Left forelimb (tissue), 1 donor: ENCODE measurements around the gene TFAP2B.

ENCODE experiments used
- DNase-seq: peaks from one replicate; pipeline ENCODE4 v3.0.0-alpha.2; 2018; ENCODE audit warnings: low spot score

The TFAP2B gene

DNA sequence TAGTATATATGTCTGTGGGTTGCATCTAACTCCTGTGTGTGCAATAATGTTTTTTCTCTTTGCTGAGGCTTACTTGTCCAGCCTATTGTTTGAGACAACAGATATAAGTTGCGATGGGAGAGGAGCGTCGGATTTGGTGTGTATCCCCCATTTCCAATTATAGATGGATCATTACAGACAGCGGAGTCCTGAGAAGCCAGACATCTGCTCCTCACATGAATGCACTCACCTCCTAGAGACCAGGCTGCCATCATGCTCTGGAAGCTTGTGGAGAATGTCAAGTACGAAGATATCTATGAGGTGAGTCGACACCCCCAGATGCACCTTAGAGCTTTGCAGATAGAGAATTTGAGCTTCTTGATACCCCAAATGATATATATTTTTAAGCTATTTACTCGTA lies at the start of gene TFAP2B:
Gene TFAP2B, plus strand, starts transcription at position 199 of the 400 bp plus-strand sequence. Its CDS starts 21 bp downstream, at position 220.
- DNase-seq = no peak

DNA sequence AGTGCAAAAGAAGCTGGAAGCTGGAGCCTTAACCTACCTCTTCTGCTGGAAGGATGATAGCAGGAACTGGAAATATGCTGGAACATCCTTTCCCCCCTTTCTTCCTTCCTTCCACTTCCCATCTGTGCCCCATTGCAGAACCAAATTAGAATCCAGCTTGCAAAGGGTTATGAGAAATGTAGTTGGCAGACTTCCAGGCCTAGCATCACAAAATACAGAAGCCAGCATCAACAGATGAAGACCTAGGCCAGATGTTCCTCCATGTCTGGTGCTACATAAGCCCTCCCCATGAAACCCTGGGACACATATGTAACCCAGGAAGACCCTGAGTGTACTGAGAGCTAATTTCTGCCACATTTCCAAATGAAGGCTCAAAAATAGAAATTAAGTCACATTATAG lies 40.0 kb upstream of the TFAP2B start:
- DNase-seq = no peak

DNA sequence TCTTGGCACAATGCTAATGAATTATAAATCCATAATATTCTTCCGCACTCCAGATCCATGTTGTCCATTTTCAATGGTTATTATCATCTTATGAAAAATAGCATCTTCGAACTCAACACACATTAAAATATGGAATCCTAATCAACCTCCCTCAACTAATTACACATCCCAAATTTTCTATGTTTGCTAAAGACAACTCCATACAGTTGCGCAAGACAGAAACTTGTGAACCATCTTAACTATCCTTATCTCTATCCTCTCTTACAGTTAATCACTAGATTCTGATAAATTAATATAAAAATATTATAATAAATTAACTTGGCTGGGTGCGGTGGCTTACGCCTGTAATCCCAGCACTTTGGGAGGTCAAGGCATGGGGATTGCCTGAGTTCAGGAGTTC lies 38.3 kb upstream of the TFAP2B start:
- DNase-seq = no peak

DNA sequence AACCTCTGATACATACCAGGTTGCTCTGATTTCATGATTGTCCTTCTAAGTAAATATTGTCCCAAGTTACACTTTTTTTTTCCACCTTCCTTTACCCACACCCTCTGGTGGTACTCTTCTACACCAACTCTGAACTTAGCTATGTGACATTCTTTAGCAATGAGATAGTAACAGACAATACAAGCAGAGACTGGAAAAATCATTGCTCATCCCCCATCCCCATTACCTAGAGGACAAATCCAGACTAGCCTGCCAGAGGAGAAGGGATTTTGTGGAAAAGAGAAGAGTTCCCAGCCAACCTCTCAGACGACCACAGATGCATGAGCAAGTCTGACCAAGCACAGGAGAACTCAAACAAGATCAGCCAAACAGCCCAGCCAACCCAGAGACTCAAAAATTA lies 32.8 kb upstream of the TFAP2B start:
- DNase-seq = no peak

DNA sequence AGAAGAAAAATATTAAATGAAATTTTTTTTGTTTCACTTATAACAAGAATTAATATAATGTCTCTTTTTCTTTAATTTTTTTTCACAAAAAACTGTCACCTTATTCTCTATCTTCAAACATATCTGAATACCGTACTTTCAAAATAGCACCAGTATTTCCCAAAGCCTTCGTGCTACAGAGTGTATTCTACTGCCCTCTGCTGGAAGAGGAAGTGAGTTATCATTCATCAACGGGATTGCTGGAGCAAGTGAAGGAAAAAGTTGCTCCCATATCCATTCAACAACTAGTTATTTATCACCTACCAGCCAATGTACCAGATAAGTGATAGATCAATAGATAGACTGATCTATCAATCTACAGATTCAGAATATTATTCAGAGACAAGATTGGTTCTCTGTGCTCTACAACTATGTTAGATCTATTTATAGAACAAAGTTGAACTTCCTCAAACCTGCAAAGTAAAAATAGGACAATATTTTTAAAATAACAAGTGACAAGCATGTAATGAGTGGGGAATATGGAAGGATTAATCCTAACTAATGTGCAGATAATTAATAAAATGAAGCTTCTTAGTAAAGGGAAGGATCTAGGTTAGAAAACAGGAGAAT lies 26.7 kb upstream of the TFAP2B start:
- DNase-seq = no peak

DNA sequence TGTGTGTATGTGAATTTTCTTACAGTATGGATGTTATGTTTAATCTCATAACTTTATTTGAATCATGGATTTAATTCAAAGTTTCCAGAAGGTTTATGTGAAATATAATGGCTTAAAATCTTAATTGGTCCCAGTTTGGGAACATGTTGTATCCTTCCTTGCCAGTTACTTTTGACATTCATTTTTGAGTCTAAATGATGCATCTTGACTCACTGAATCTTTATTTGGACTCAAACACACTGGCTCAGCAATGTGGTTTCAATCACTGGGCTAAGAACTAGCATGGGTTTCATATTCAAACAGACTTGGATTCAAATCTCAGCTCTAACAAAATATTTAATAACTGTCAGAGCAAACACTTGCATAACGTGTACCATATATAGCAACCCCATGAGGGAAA lies 25.9 kb upstream of the TFAP2B start:
- no peak for DNase-seq

DNA sequence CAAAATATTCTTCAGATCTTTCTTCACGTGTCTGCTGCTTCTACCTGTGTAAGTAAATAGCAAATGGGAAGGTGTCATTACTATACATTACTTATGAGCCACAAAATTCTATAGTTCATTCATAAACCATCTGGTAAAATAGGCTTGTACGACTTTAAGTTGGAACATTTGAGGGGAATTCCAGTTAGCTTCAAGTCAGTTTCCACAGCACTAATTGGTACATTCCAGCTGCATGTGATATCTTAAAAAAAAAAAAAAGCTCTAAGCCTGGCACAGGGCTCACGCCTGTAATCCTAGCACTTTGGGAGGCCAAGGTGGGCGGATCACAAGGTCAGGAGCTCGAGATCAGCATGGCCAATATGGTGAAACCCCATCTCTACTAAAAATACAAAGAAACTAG lies 23.1 kb upstream of the TFAP2B start:
- DNase-seq = no peak

DNA sequence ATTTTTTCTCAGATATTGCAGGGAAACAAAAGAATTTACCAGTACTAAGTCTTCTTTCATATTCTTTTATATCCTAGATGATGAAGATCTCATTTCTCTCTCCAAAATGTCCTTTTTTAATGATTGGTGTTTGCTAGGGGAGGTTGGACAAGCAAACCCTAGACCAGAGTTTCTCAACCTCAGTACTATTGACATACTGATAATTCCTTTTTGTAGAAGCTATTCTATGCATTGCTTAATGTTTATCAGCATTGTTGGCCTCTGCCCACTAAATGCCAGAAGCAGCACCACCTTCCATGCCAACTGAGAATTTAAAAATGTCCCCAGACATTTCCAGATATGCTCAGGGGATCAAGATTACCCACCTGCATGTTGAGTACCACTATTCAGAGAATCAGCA lies 14.4 kb upstream of the TFAP2B start:
- DNase-seq = no peak

DNA sequence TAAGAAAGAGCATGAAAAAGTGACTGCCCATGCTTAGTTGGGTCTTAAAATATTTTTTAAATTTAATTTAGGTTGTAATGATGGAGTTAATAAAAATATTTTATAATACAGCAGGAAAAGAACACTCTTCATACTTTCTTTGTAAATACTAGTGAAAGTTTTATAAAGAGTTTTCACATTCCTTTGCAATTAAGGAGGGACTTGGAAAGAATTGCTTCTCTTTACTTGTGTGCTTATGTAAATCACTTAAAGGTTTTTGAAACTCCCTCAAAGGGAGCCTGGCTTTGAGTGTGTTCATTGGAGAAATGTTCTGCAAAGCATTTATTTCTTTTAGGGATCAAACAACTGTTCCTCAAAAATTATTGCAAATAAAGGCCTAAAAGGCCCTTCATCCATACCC lies 11.6 kb upstream of the TFAP2B start:
- DNase-seq = no peak

DNA sequence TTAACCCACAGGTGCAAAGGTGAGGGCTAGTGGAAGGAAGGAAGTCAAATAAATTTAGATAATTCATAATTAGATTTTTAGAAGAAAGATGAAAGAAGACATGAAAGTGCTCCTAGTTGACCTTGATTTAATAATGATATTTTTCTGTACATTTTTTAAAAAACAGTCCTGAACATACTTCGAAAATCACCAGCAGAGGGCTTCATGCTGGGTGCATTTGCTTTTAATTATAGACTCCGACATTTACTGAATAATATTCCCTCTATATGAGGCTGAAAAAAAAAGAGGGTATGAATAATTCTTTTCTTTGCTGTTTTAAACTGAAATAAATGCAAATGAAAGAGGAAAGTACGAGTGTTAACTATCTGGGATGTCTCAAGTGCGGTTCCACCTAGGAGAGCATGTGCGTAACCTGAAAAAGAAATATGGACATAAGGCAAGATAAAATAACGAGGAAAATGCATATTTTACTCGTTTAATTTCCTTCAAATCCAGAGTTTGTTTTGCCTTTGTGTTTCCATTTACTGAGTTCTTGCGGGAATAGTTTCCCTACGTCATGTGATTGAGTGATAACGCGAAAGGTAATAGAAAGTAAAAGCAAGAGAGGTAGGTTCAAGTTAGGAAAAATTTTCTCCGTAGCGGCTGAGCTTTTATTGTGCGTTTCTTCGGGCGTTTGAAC lies 3.1 kb upstream of the TFAP2B start:
- no peak for DNase-seq

DNA sequence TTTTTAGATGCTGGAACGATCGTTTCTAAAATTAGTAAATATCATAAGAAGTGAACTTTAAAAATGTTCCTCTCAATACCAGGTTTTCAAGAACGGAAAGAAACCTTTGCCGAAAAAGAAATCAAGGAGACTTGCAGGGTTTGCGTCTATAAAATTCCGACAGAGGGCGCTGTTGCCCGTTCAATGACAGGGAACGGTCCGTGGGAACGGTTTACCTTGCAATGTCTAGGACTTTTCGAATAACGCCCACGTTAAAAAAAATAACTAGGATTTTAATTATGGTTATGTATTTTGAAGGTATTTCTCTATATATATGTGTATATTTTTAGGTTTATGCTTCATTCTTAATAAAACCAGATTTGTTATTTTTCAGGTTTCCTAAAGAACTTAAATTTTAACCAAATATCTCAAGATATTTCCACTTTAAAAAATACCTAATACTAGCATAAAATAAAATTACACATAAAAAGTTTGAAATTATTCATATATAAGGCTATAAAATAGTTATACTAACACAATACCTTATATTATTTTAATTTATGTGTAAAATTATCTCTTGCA lies 2.5 kb upstream of the TFAP2B start:
- DNase-seq = peak; percentile 78

DNA sequence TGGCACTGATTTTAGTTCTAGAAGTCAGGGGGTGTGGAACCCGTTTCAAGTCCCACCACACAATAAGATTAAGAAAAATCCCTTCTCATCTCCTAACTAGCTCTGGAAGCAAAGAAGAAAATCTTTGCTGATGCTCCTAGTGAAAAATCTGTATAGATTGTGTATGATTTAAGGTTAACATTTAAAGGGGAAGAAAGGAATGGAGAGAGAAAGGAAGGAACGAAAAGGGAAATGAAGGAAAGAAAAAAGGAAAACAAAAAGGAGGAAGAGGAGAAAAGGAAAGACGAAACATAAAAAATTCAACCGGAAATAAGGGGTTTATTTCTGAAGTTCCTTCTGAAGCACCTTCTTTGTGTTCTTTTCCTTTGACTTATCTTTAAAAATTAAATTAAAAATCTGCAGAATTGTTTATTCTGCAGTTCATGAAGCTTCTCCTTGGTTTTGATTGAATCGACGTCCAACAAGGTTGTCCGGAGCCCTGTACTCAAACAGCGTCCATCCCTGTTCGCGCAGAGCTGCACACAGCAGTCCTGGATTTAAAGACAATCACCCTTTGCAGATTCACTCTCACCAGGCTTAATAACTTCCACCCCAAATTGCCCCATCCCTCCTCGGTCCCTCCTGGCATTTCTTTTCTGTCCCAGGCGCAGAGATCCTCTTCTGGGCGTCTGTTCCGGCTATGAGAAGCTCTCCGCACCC lies 1.6 kb upstream of the TFAP2B start:
- no peak for DNase-seq

DNA sequence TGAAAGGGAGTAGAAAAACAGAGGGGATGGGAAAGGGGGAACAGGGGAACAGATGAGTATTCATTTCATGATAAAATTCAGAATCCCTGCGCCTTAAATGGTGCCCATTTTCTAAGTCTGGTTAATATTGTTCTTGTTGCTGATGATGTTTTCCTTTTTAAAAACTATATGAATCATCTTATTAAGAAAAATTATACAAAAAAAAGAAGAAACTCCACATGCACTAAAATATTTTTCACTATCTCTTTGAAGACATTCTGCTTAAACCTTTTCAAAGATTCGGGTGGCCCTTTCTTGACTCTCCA lies 1.1 kb upstream of the TFAP2B start:
- DNase-seq = no peak

DNA sequence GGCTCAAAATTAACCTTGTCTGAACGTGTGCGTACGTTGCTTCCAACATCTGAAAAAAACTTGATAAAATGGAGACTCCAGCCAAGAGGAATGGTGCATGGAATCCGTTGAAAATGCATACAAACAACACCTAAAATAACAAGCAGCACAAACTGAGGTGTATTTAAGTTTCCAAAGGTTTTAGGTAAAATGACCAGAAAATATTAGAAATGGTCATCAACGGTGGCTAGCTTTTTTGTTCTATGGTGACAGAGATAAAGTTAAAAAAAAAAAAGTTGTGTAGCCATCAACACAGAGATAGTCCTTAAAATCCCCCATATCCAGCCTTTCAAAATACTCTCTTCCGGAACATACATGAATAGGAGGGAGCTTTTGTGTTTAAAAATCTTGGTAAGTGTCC lies 651 bp upstream of the TFAP2B start:
- no peak for DNase-seq

DNA sequence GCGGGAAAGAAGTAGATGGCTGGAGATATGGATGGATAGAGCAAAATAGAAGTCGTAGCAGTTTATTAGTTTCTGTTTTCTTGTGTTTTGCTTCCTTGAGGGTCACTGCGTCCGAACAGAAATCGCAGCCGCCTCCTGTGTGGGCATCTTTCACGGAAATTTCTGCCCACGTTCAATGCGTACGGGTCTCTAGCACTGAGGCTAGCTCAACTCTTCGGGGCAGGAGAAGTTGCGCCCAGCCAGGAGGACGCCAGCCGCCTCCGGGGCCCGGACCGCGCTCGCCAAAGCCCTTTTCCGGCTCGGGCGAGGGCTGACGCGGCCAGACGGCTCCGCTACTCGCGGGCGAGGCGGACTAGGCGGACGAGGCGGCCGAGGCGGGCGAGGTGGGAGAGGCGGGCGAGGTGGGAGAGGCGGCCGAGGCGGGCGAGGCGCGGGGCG lies 814 bp downstream of the TFAP2B start:
- no peak for DNase-seq

DNA sequence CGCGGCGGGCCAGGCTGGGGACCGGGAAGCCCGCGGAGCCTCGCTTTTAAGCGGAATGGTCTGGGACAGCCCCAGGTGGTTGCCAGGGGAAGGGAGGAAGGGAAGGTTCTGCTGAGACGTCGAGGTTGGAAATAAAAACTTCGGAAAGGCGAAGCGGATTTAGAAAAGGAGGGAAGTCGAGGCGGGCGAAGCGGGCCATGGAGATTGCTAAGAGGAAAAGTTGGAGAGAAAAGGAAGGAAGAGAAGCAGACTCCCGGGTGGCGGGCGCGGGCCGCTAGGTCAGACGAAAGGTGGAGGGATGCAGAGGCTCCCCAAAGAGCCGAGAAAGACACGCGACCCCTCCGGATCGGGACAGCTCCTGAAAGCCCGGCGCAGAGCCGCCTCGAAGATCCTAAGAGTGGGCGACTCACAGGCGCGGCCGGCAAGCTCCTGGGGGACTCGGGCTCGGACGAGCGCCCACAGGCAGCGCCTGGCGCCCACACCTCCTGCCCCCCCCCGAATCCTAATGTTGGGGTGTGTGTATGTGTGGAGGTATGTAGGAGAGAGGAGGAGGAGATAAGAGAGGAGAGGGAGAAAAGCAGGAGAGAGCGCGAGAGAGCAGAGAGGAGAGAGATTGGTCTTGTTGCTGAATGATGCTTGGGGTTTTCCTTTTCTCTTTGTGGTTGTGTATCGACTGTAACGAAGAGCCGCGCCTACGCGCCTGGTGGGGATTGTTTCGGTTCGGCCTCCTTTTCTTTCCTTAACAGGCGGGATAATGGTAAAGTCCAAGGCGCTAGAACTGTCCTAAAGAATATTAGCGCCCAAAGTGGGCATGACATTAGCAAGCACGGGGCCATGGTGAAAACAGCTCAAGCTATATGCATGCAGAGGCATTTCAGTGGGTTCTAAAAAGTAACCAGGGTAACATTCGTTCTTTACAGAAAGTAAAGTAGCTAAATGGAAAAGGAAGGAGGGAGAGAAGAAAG lies 1.5 kb downstream of the TFAP2B start:
- DNase-seq = no peak

DNA sequence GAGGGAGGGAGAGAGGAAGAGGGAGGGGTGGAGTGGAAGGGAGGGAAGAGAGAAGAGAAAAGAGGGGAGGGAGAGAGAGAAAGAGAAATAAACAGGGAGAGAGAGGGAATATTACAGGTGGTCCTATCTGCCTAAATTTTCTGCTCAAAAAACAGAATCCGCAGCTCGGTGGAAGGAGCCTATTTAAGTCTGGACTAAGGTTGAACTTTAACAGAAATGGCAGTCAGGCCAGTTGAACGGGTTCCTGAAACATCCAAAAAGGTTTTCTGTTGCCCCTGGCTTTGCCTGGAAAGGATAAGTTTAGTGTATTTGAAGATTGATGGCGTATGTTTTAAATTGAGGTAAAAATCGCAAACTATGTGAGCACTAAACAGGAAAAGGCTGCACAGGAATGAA lies 2.2 kb downstream of the TFAP2B start:
- no peak for DNase-seq

DNA sequence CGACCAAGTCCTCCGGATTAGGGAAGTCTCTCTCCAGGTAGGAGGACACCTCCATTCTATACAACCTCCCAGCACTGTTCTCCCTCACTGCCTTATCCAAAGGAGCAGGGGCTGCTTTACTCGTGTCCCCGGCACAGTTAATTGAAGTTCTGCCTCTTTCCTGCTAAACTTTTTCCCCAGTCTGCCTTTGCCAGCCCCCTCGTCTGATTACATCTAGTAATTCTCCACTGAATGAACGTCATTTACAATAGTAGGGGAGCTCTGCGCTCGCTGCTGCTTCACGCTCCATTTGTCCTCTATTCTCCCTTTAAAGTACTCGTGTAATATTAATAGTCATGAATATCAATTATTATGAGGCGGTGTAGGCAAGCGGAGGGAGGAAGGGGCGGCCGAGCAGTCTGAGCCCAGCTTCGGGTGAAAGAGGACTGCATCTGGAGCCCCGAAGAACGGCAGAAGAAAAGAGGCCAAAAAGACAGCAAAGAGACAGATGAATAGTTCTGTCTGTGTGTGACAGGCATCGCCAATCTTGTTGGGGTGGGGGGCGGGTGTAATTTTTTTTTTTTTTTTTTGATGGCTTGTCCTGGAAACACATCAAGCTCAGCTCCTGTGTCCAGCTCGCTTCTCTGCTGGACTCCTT lies 2.9 kb downstream of the TFAP2B start:
- no peak for DNase-seq

DNA sequence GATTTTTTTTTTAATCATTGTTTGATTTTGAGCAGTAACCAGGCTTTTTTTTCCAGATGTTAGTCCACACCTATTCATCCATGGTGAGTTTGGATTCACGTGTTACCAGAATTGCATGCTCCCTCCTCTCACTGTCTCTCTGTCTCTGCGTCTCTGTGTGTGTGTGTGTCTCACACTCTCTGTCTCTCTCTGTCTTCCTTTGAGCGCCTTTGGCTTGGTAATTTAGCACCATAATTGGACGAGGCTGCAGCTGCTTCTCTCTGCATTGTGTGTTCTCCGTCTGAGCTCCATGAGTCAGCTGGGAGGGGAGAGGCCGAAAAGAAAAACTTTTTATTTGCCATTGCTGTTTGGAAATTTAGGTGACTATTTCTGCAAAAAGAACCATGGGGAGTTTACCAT lies 3.4 kb downstream of the TFAP2B start:
- DNase-seq = no peak

DNA sequence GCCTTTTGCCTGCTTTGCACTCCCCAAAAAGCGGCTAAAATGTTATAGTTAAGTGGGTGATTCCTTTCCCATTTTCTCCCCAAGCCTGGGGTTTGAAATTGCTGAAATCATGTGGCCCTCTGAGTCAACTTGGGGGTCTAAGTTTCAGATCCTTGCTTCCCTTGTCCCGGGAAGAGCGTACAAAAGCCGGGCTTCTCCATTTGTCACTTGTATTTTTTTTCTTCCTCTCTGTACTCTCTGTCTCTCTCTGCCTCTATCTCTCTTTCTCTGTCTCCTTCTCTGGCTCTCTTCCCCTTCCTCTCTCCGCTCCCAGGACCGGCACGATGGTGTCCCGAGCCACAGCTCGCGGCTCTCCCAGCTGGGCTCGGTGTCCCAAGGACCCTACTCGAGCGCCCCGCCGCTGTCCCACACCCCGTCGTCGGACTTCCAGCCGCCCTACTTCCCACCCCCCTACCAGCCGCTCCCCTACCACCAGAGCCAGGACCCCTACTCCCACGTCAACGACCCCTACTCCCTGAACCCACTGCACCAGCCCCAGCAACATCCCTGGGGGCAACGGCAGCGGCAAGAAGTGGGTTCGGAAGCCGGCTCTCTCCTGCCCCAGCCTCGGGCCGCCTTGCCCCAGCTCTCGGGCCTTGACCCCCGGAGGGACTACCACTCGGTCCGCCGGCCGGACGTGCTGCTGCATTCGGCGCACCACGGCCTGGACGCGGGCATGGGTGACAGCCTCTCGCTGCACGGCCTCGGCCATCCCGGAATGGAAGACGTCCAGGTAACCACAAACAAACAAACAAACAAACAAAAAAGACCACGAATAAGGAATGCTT lies 4.6 kb downstream of the TFAP2B start:
- DNase-seq = no peak

DNA sequence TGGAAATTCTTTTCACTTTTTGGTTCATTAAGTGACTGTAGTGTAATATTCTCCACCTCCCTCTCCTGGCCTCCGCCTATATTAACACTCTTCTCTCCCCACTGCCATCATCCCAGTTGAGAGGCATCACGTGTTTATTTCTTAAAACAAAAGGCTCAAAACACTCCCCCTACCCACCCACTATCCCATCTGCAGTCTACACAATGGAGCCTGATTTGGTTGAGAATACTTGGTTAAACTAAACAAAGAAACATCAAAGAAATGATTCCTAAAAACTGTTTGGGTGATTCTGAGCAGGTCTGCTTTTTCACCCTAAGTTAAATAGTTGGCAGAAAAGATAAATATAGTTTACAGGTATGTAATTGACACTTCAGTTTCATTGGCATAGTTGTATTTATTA lies 5.9 kb downstream of the TFAP2B start:
- DNase-seq = no peak
